ENCODE measurements around the gene CHCHD4. TPM values are rescaled to one million over a fixed set of nuclear protein-coding genes. Genes with fewer than 3 reads are reported as not detected.
A peak's percentile ranks its signal among the peaks of the same experiment; 100 is the strongest.

Gene CHCHD4
- total and polyA plus RNA-seq, 2 of the 13 experiments (the other 11 are each of a cell fraction or from before 2014, with no cell fraction given): 15.8 to 24.1 TPM

DNA sequence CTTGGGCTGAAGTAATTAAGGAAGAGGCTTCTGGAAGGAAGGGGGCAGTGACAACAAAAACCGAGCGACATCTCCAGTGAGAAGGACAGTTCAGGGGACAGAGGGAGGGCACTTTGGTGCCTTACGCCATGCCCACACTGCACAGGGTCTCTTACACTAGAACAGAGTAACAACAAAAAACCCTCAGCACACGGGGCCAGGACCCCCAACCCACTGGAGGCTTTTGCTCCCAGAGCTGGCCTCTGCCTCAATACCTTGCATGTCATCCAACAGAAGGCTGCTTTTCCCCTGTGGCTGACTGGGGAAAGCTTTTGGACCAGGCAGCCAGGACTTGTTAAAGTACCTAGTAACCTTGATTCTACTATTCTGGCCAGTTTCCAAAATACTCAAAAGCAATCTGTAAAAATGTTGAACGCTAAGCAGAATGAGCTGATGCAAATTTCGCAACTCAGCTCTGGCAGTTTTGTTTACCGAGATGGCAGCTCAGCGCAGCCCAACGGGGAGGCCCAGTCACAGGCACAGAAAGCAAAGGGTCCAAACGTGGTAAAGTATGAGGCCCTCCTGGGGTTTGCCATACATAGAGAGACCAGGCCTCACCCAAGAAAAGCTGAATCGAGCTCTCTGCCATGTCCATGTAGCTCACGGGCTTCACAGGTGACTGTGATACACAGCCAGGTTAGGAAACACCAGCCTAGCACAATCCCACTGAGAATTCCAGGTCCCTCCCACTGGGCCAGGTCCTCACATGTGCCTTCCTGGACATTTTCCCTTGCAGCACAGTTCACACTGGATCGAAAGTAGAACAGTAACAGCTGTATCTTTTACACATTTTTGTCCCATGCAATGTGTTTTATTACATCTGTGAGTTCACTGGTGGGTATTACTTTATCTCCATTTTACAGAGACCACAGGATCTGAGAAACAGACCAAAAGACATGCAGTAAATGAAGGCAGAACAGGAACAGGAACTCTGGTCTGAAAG, 6.0 kb downstream of the CHCHD4 start (continued):
- TF ChIP-seq, protein P1, sequence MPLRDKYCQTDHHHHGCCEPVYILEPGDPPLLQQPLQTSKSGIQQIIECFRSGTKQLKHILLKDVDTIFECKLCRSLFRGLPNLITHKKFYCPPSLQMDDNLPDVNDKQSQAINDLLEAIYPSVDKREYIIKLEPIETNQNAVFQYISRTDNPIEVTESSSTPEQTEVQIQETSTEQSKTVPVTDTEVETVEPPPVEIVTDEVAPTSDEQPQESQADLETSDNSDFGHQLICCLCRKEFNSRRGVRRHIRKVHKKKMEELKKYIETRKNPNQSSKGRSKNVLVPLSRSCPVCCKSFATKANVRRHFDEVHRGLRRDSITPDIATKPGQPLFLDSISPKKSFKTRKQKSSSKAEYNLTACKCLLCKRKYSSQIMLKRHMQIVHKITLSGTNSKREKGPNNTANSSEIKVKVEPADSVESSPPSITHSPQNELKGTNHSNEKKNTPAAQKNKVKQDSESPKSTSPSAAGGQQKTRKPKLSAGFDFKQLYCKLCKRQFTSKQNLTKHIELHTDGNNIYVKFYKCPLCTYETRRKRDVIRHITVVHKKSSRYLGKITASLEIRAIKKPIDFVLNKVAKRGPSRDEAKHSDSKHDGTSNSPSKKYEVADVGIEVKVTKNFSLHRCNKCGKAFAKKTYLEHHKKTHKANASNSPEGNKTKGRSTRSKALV (CRISPR knock-in tag; IDR thresholded peaks at IDR 0.05): no peak
- no peak for TF ChIP-seq ZBTB7B (CRISPR knock-in tag; IDR thresholded peaks at IDR 0.05)
- TF ChIP-seq ZNF781 (CRISPR knock-in tag; IDR thresholded peaks at IDR 0.05; ENCODE audit: borderline replicate concordance, not compliant biosample characterization): no peak
- TF ChIP-seq ZNF556 (CRISPR knock-in tag; IDR thresholded peaks at IDR 0.05; ENCODE audit: borderline replicate concordance): no peak; the same call in 1 of the 2 replicates
- TF ChIP-seq RAD21 (CRISPR knock-in tag; IDR thresholded peaks at IDR 0.05): no peak
- no peak for TF ChIP-seq ZNF431 (CRISPR knock-in tag; IDR thresholded peaks at IDR 0.05; ENCODE audit: borderline replicate concordance, low read depth)
- peak; percentile 22; the same call in 1 of the 2 replicates for TF ChIP-seq ELF3 (CRISPR knock-in tag; IDR thresholded peaks at IDR 0.05)
- TF ChIP-seq, protein P2, sequence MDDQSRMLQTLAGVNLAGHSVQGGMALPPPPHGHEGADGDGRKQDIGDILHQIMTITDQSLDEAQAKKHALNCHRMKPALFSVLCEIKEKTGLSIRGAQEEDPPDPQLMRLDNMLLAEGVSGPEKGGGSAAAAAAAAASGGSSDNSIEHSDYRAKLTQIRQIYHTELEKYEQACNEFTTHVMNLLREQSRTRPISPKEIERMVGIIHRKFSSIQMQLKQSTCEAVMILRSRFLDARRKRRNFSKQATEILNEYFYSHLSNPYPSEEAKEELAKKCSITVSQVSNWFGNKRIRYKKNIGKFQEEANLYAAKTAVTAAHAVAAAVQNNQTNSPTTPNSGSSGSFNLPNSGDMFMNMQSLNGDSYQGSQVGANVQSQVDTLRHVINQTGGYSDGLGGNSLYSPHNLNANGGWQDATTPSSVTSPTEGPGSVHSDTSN (CRISPR knock-in tag; IDR thresholded peaks at IDR 0.05; ENCODE audit: borderline replicate concordance): no peak
- TF ChIP-seq ZNF577 (CRISPR knock-in tag; IDR thresholded peaks at IDR 0.05; ENCODE audit: borderline replicate concordance, low read depth): no peak
- TF ChIP-seq RFX1 (IDR thresholded peaks at IDR 0.05): no peak
- TF ChIP-seq NFE2L2 (IDR thresholded peaks at IDR 0.05; ENCODE audit: low read length): no peak
- TF ChIP-seq POLR2AphosphoS5 (IDR thresholded peaks at IDR 0.05; ENCODE audit: low read depth, low read length): no peak
- TF ChIP-seq, protein P3, sequence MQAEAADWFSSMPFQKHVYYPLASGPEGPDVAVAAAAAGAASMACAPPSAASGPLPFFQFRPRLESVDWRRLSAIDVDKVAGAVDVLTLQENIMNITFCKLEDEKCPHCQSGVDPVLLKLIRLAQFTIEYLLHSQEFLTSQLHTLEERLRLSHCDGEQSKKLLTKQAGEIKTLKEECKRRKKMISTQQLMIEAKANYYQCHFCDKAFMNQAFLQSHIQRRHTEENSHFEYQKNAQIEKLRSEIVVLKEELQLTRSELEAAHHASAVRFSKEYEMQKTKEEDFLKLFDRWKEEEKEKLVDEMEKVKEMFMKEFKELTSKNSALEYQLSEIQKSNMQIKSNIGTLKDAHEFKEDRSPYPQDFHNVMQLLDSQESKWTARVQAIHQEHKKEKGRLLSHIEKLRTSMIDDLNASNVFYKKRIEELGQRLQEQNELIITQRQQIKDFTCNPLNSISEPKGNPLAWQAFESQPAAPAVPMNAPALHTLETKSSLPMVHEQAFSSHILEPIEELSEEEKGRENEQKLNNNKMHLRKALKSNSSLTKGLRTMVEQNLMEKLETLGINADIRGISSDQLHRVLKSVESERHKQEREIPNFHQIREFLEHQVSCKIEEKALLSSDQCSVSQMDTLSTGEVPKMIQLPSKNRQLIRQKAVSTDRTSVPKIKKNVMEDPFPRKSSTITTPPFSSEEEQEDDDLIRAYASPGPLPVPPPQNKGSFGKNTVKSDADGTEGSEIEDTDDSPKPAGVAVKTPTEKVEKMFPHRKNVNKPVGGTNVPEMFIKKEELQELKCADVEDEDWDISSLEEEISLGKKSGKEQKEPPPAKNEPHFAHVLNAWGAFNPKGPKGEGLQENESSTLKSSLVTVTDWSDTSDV (CRISPR knock-in tag; IDR thresholded peaks at IDR 0.05): no peak
- TF ChIP-seq, protein P4, sequence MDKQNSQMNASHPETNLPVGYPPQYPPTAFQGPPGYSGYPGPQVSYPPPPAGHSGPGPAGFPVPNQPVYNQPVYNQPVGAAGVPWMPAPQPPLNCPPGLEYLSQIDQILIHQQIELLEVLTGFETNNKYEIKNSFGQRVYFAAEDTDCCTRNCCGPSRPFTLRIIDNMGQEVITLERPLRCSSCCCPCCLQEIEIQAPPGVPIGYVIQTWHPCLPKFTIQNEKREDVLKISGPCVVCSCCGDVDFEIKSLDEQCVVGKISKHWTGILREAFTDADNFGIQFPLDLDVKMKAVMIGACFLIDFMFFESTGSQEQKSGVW (CRISPR knock-in tag; IDR thresholded peaks at IDR 0.05; ENCODE audit: borderline replicate concordance): no peak
- TF ChIP-seq RBFOX2 (IDR thresholded peaks at IDR 0.05; ENCODE audit: low read depth, low read length): no peak
- TF ChIP-seq, protein P5, sequence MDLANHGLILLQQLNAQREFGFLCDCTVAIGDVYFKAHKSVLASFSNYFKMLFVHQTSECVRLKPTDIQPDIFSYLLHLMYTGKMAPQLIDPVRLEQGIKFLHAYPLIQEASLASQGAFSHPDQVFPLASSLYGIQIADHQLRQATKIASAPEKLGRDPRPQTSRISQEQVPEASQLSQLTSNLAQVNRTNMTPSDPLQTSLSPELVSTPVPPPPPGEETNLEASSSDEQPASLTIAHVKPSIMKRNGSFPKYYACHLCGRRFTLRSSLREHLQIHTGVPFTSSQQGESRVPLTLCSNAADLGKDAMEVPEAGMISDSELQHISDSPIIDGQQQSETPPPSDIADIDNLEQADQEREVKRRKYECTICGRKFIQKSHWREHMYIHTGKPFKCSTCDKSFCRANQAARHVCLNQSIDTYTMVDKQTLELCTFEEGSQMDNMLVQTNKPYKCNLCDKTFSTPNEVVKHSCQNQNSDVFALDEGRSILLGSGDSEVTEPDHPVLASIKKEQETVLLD (CRISPR knock-in tag; IDR thresholded peaks at IDR 0.05; ENCODE audit: low read depth): no peak
